Epithelial cell of esophagus (primary cell): ENCODE measurements around the gene CLEC18A.

Experiments
- DNase-seq: peaks from one replicate; pipeline ENCODE4 v3.0.0; 2010; ENCODE audit warnings: low read depth
- H3K4me3 ChIP-seq: 2 replicates; pipeline ENCODE4 v1.5.1; 2011; ENCODE audit warnings: mild to moderate bottlenecking, low read length, control low read depth
- TF ChIP-seq, protein P1 (sequence below): IDR thresholded peaks from 2 replicates; pipeline ENCODE4 v1.5.1; 2011; ENCODE audit warnings: low read depth, mild to moderate bottlenecking, low read length, control low read depth, inconsistent platforms; ENCODE audit not compliant: insufficient read depth; ENCODE audit errors: missing control alignments

CLEC18A gene

DNA sequence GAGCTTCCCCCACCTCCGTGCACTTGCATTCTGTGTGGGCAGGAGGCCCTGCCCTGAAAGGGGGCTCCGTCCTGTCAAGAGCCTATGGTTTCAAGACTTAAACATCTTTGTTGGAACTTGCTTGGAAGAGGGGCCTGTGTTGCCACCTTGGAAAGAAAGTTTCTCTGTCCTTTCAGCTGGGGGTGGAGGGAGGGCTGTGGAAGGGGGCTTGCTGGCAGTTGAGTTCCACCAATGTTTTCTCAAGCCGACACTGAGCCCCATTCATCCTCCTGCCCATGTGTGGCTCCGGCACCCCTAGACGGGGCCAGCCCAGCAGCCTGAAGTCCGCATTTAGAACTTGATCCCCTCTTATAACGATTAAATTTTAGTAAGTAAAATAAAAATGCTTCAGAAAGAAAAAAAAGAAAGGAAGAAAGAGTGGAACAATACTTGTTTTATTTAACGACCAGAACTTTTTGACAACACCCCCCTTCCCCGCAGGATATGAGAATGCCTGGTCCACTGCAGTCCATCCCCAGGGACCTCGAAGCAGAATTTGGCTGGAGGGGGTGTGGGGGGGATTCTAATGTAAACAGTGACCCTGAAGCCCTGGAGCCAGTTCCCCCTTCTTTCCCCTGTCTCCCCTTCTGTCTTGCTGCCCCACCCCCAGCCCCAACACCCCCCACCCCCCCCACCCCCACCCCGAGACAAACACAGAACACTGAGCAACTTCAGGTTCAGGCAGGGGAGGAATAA lies 26.9 kb upstream of the CLEC18A start:
- no peak overlapping the region for H3K4me3 ChIP-seq
- no peak for DNase-seq
- TF ChIP-seq, protein P1, sequence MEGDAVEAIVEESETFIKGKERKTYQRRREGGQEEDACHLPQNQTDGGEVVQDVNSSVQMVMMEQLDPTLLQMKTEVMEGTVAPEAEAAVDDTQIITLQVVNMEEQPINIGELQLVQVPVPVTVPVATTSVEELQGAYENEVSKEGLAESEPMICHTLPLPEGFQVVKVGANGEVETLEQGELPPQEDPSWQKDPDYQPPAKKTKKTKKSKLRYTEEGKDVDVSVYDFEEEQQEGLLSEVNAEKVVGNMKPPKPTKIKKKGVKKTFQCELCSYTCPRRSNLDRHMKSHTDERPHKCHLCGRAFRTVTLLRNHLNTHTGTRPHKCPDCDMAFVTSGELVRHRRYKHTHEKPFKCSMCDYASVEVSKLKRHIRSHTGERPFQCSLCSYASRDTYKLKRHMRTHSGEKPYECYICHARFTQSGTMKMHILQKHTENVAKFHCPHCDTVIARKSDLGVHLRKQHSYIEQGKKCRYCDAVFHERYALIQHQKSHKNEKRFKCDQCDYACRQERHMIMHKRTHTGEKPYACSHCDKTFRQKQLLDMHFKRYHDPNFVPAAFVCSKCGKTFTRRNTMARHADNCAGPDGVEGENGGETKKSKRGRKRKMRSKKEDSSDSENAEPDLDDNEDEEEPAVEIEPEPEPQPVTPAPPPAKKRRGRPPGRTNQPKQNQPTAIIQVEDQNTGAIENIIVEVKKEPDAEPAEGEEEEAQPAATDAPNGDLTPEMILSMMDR, result no peak

- H3K4me3 ChIP-seq, result no peak overlapping the region
- TF ChIP-seq, protein P1, result no peak
- peak; percentile 52 for DNase-seq
Measured at GRCh38 chr16:69924777-69925191, 26.4 kb upstream of the CLEC18A start.

GRCh38 chr16:69925311-69925710 lies 25.8 kb upstream of the CLEC18A start:
- no peak for DNase-seq
- no peak overlapping the region for H3K4me3 ChIP-seq
- TF ChIP-seq, protein P1, result no peak

GRCh38 chr16:69926241-69926640 lies 24.9 kb upstream of the CLEC18A start:
- TF ChIP-seq, protein P1, result no peak
- no peak overlapping the region for H3K4me3 ChIP-seq
- no peak for DNase-seq

DNA sequence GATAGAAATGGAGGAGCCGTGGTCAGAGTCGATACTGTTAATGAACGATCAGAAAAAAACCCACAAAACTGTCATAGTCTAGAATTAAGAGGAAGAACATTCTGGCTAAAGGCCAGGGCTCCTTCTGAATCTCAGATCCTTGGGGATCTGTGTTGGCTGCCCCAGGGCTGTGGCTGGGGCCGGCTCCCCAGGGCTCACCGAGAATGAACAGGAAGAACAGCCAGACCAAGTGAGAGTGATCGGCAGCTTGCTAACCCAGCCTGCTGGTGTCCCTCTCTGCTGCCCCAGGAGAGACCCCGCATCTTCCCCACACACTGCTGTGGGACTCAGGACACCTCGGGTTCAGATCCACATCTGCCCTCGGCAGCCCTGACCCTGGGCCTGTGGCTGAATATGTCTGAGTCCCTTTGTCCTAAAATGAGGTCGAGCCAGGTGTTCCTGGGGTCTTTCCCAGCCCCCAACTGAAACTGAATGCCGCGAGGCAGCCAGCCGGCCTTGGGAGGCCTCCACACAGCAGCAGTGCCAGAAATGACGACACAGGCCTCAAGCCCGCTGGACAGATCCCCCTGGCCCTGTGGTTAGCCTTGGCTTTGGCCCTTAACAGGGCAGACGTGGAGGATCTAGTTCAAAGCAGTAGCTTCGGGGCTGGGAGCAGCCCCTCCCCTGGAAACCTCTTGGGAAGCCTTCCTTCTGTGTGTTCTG lies 23.9 kb upstream of the CLEC18A start:
- DNase-seq, result no peak
- no peak overlapping the region for H3K4me3 ChIP-seq
- TF ChIP-seq, protein P1, result no peak

DNA sequence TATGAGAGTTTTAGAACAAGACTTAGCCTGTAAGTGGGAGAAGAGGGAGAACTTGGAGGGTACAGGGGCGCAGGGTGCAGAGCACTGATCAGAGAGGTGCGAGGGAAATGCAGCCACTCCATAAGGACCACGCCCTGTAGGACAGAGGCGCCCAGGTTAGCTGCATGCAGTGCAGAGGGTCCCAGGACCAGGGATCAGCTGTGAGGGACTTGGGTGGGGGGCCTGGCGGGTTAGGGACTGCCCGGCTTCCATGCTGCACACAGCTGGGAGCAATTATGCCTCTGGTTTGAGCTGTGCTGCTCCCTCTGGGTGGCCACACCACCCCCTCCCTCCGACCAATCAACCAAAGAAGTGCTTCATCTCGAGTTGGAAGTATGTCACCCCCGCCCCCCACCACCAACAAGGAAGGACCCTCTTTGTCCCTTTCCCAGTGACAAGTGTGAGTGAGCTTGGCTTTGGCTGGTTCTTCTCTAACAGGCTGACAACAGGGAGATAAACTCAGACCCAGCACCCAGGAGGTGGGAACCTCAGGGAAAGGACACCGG lies 22.2 kb upstream of the CLEC18A start:
- H3K4me3 ChIP-seq, result no peak overlapping the region
- TF ChIP-seq, protein P1, result no peak
- DNase-seq, result no peak
